Right atrium auricular region (tissue), 2 donors: Measurements from ENCODE around the gene REL. TPM values are rescaled to one million over a fixed set of nuclear protein-coding genes. Genes with fewer than 3 reads are reported as not detected.

ENCODE experiments used
- DNase-seq: peaks from one replicate; pipeline ENCODE4 v3.0.0-alpha.2; 2019; ENCODE audit warnings: low spot score
- H3K27ac ChIP-seq, 2 donors: fragments of 200-600 bp; sonication (generic); 1 replicate in 1 of 2; 2 replicates in 1 of 2; pipeline ENCODE4 v1.5.1; 2016 to 2019
- H3K27me3 ChIP-seq, 2 donors: fragments of 200-600 bp; sonication (generic); one replicate each; pipeline versions ENCODE4 v1.5.1 to v1.6.0; 2017 to 2019
- H3K36me3 ChIP-seq: fragments of 200-600 bp; sonication (generic); one replicate; pipeline ENCODE4 v1.5.1; 2016
- H3K4me1 ChIP-seq, 2 donors: fragments of 200-600 bp; sonication (generic); one replicate each; pipeline versions ENCODE4 v1.5.1 to v1.6.0; 2017 to 2019
- H3K4me3 ChIP-seq, 2 donors: fragments of 200-600 bp; sonication (generic); 1 replicate in 1 of 2; 2 replicates in 1 of 2; pipeline ENCODE4 v1.5.1; 2017 to 2019; ENCODE audit warnings: mild to moderate bottlenecking in 1 of 2, moderate library complexity in 1 of 2
- H3K9me3 ChIP-seq, 2 donors: fragments of 200-600 bp; sonication (generic); one replicate each; pipeline ENCODE4 v1.5.1; 2019
- total RNA-seq, 2 donors: library from RNA; depleted of rRNA; stranded (reverse); fragments of >200 nt; gene quantifications; one replicate each; pipeline ENCODE4 v1.1.0, GENCODE V29; 2016
- TF ChIP-seq, protein P1 (sequence below), 2 donors: fragments of 200-600 bp; sonication (generic); IDR thresholded peaks; one replicate each; pipeline ENCODE4 v1.5.1; 2019; ENCODE audit warnings: antibody characterized with exemption in 2 of 2

REL gene
- total RNA-seq, 2 donors from 2014 or later = 6.0 to 7.3 TPM

DNA sequence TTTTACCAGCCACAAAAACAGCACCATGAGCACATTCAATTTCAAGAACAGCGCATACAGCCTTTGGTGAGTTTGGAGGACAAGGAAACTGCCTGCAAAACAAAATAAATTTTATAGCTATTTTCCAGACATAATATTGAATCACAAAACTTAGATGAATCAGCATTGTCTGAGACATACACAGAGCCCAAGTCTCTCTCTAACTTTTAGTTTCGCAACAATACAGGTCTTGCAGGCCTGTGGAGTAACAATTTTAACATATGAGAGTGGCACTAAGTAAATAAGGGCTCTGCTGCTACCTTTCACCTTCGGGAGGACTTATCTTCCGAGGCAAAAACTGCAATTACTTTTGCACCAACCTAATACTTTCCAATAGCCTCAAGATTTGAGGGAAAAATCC is 80.1 kb downstream of the REL start:
- no peak for DNase-seq
- no peaks in the 10 kb centered on the region for H3K36me3 ChIP-seq
- H3K9me3 ChIP-seq = no peaks in the 10 kb centered on the region
- H3K27me3 ChIP-seq = no peaks in the 10 kb centered on the region
- no peak overlapping the region for H3K4me3 ChIP-seq
- no peak overlapping the region for H3K27ac ChIP-seq
- H3K4me1 ChIP-seq = no peaks in the 10 kb centered on the region
- TF ChIP-seq, protein P1, sequence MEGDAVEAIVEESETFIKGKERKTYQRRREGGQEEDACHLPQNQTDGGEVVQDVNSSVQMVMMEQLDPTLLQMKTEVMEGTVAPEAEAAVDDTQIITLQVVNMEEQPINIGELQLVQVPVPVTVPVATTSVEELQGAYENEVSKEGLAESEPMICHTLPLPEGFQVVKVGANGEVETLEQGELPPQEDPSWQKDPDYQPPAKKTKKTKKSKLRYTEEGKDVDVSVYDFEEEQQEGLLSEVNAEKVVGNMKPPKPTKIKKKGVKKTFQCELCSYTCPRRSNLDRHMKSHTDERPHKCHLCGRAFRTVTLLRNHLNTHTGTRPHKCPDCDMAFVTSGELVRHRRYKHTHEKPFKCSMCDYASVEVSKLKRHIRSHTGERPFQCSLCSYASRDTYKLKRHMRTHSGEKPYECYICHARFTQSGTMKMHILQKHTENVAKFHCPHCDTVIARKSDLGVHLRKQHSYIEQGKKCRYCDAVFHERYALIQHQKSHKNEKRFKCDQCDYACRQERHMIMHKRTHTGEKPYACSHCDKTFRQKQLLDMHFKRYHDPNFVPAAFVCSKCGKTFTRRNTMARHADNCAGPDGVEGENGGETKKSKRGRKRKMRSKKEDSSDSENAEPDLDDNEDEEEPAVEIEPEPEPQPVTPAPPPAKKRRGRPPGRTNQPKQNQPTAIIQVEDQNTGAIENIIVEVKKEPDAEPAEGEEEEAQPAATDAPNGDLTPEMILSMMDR (IDR thresholded peaks at IDR 0.05) = no peak

GRCh38 chr2:60962528-60962927 is 81.2 kb downstream of the REL start:
- DNase-seq = no peak
- H3K4me3 ChIP-seq = no peak overlapping the region
- TF ChIP-seq, protein P1 (IDR thresholded peaks at IDR 0.05) = no peak
- H3K27ac ChIP-seq = no peak overlapping the region
- H3K4me1 ChIP-seq = no peaks in the 10 kb centered on the region
- no peaks in the 10 kb centered on the region for H3K27me3 ChIP-seq
- H3K36me3 ChIP-seq = no peaks in the 10 kb centered on the region
- no peaks in the 10 kb centered on the region for H3K9me3 ChIP-seq

DNA sequence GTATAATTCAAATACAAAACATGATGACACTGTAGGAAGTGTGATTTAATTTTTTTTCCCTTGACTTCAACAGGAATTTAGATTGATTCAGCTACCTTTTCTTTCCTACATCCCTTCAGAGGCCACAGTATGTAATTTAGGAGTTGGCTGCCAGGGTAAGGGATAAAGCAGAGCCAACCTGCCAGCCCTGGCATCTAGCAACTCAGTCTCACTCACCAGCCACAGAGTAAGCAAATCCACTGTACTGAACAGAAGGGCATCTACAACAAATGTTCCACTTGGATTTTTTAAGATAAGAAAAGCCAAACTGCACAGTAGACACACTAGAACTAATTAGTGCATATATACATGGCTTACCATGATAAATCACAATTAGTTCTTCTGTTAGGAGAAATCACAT is 81.8 kb downstream of the REL start:
- Histone ChIP-seq H3K36me3 (no peaks in the 10 kb centered on the region), H3K4me3 (no peak overlapping the region), H3K4me1 (no peaks in the 10 kb centered on the region), H3K27ac (no peak overlapping the region), H3K9me3 (no peaks in the 10 kb centered on the region), H3K27me3 (no peaks in the 10 kb centered on the region)
- TF ChIP-seq, protein P1 (IDR thresholded peaks at IDR 0.05) = no peak
- no peak for DNase-seq

DNA sequence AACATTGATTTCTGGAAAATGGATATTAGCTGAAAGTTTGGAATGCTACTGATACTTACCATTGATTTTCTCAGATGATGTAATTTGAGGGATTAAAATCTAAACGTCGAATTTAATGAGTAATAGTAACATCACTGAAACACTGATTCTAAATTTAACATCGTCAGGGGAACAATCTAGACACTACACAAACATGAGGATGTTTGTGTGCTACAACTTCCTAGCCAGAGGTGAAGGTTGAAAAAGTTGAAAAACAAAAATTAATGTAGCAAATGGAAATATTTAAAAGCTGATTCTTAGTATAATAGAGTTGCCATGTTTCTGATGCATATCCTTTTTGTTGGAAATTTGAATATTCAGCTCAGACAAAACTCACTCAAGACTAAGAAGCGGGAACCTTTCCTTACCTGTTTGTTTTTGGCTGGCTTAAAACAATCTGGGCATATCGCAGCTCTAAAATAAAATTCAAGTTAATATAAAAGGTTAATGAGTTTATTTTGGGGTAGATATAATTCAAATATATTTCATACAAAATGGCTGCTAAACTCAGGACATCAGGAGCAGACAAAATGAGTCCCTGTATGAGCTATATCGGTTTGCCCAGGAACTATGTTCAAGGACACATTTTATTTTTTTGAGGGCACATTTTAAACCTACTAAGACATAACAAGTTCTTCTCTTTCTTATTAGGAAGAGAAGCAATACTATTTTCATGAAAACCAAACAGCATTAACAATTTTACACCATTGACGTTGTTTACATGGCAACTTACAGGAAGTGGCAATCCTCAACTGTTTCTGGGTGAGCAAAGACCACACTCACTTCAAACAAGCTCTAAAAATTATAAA is 83.5 kb downstream of the REL start:
- H3K27me3 ChIP-seq = no peaks in the 10 kb centered on the region
- no peaks in the 10 kb centered on the region for H3K9me3 ChIP-seq
- H3K4me3 ChIP-seq = no peak overlapping the region
- no peaks in the 10 kb centered on the region for H3K36me3 ChIP-seq
- no peak for DNase-seq
- H3K4me1 ChIP-seq = no peaks in the 10 kb centered on the region
- TF ChIP-seq, protein P1 (IDR thresholded peaks at IDR 0.05) = no peak
- no peak overlapping the region for H3K27ac ChIP-seq

DNA sequence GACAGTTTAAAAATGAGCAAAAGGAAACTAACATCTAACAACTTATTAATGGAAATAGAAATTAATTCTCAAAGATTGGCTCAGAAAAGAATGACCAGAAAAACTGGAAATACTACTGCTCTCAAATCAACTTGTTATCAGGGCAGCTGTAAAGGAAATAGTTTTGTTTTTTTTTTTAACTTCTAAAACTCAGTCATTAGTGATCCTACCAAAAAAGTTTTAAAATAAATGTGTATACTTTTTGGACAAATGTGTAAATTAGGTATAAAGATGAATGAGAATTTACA is 84.1 kb downstream of the REL start:
- no peak for DNase-seq
- TF ChIP-seq, protein P1 (IDR thresholded peaks at IDR 0.05) = no peak
- Histone ChIP-seq H3K9me3 (no peaks in the 10 kb centered on the region), H3K4me3 (no peak overlapping the region), H3K36me3 (no peaks in the 10 kb centered on the region), H3K27ac (no peak overlapping the region), H3K4me1 (no peaks in the 10 kb centered on the region), H3K27me3 (no peaks in the 10 kb centered on the region)
